Common myeloid progenitor, CD34-positive (primary cell): ENCODE measurements around the gene TBX10.
"Not testable (repeated sequence)": the region's sequence is repeated elsewhere in the genome, so short reads cannot be mapped to it uniquely, and the experiment has no call there.

Experiments
- CTCF ChIA-PET: fragments of 350-600 bp; sonication (Branson Sonifier 250); formaldehyde crosslinking; loops from one replicate; lab custom pipeline; 2021; ENCODE audit warnings: antibody characterized with exemption; lab: Charles Lee
- POLR2A ChIA-PET: fragments of 350-600 bp; sonication (Branson Sonifier 250); formaldehyde crosslinking; loops from one replicate; lab custom pipeline; 2021; ENCODE audit warnings: antibody characterized with exemption; lab: Charles Lee
- DNase-seq, 3 donors: peaks; one replicate each; pipeline versions ENCODE4 v3.0.0 to v3.0.0-alpha.2; 2013
- H3K27ac ChIP-seq, 2 experiments: 1 replicate in 1 of 2; 2 replicates in 1 of 2; pipeline ENCODE4 v1.7.0; 2013; ENCODE audit warnings: inconsistent platforms in 2 of 2, low read length in 2 of 2, mild to moderate bottlenecking in 2 of 2, low read depth in 1 of 2, moderate library complexity in 1 of 2; ENCODE audit not compliant: severe bottlenecking in 2 of 2, insufficient read depth in 1 of 2, poor library complexity in 1 of 2
- H3K27me3 ChIP-seq, 5 experiments: replicated peaks in 2 of 5; 1 replicate in 3 of 5; 2 replicates in 2 of 5; pipeline versions ENCODE4 v1.6.1 to v1.7.0; 2013; ENCODE audit warnings: low read length in 4 of 5, mild to moderate bottlenecking in 2 of 5, moderate library complexity in 2 of 5, inconsistent platforms in 1 of 5; ENCODE audit not compliant: insufficient read depth in 5 of 5, control insufficient read depth in 4 of 5
- H3K36me3 ChIP-seq, 4 experiments: 1 replicate in 2 of 4; 2 replicates in 2 of 4; pipeline versions ENCODE4 v1.6.1 to v1.7.0; 2013; ENCODE audit warnings: low read length in 3 of 4, control low read depth in 1 of 4, mild to moderate bottlenecking in 1 of 4; ENCODE audit not compliant: control insufficient read depth in 4 of 4, insufficient read depth in 4 of 4
- H3K4me1 ChIP-seq, 4 experiments: 1 replicate in 3 of 4; 2 replicates in 1 of 4; pipeline versions ENCODE4 v1.6.1 to v1.7.1; 2013; ENCODE audit warnings: low read length in 3 of 4, mild to moderate bottlenecking in 3 of 4, control low read depth in 1 of 4, inconsistent platforms in 1 of 4, moderate library complexity in 1 of 4; ENCODE audit not compliant: control insufficient read depth in 4 of 4, insufficient read depth in 4 of 4; ENCODE audit errors: control extremely low read depth in 1 of 4
- H3K4me3 ChIP-seq, 7 experiments: 1 replicate in 4 of 7; 2 replicates in 3 of 7; pipeline versions ENCODE4 v1.5.1 to v1.7.0; 2013; ENCODE audit warnings: mild to moderate bottlenecking in 7 of 7, low read length in 6 of 7, moderate library complexity in 6 of 7, inconsistent platforms in 2 of 7, low read depth in 2 of 7, control low read depth in 1 of 7; ENCODE audit not compliant: insufficient read depth in 4 of 7, control insufficient read depth in 1 of 7; ENCODE audit errors: extremely low read depth in 1 of 7
- H3K9me3 ChIP-seq, 5 experiments: 1 replicate in 4 of 5; 2 replicates in 1 of 5; pipeline versions ENCODE4 v1.6.1 to v1.7.1; 2013; ENCODE audit warnings: low read length in 4 of 5, mild to moderate bottlenecking in 2 of 5, inconsistent platforms in 1 of 5, low read depth in 1 of 5, moderate library complexity in 1 of 5; ENCODE audit not compliant: control insufficient read depth in 4 of 5, insufficient read depth in 2 of 5; ENCODE audit errors: control extremely low read depth in 1 of 5
- WGBS: methylation state at CpG from one replicate; pipeline ENCODE4 v1.1.5; 2013; ENCODE audit not compliant: insufficient coverage; 5-methylcytosine and 5-hydroxymethylcytosine counted together

The TBX10 gene

DNA sequence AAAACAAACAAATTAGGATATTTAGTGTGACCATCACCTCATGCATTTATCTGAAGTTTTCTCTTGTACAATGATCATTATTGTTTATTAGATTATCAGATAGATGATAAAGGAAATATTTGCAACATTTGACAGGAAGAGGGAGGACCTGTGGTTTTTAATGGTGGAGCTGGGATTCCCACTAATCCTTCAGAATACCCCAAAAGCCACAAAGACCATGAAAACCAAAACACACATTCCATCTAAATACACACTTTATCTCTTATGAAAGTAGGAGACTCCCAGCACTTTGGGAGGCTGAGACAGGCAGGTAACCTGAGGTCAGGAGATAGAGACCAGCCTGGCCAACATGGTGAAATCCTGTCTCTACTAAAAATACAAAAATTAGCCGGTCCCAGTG, 40.4 kb downstream of the TBX10 start:
- Histone ChIP-seq H3K36me3 (no peaks in the 10 kb centered on the region), H3K4me1 (peaks cover 19 to 36% (median 27%) of the 10 kb centered on the region in 4 experiments), H3K4me3 (no peak overlapping the region), H3K9me3 (peaks cover 0 to 7% (median 3%) of the 10 kb centered on the region in 5 experiments), H3K27ac (no peak overlapping the region), H3K27me3 (no peaks in the 10 kb centered on the region)
- WGBS = 100% methylated on average over 1 of the region's 1 CpG
- DNase-seq = no peak
- POLR2A ChIA-PET = no interaction called here
- CTCF ChIA-PET = interaction anchor here (0.6 to 1.1 kb wide), 2 partner anchors 9 to 17 kb away, joined by 3 to 4 read pairs; no protein-coding TSS in a partner anchor

DNA sequence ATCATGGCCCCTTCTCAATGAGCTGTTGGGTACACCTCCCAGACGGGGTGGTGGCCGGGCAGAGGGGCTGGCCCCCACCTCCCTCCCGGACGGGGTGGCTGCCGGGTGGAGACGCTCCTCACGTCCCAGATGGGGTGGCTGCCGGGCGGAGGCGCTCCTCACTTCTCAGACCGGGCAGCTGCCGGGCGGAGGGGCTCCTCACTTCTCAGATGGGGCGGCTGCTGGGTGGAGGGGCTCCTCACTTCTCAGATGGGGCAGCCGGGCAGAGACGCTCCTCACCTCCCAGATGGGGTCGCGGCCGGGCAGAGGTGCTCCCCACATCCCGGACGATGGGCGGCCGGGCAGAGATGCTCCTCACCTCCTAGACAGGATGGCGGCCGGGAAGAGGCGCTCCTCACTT, 41.6 kb downstream of the TBX10 start:
- H3K27me3 ChIP-seq, H3K9me3 ChIP-seq, CTCF ChIA-PET, H3K27ac ChIP-seq, DNase-seq, H3K4me3 ChIP-seq, H3K36me3 ChIP-seq: not testable (repeated sequence)
- POLR2A ChIA-PET = interaction anchor here (0.7 kb wide), 1 partner anchor 17 kb away, joined by 3 read pairs; no protein-coding TSS in a partner anchor
- 100% methylated on average over 6 of the region's 26 CpGs for WGBS
- H3K4me1 ChIP-seq = peaks cover 19 to 36% (median 25%) of the 10 kb centered on the region in 4 experiments

DNA sequence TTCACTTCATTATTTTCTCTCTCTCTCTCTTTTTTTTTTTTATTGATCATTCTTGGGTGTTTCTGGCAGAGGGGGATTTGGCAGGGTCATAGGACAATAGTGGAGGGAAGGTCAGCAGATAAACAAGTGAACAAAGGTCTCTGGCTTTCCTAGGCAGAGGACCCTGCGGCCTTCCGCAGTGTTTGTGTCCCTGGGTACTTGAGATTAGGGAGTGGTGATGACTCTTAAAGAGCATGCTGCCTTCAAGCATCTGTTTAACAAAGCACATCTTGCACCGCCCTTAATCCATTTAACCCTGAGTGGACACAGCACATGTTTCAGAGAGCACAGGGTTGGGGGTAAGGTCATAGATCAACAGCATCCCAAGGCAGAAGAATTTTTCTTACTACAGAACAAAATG, 42.1 kb downstream of the TBX10 start:
- POLR2A ChIA-PET, H3K4me3 ChIP-seq, CTCF ChIA-PET, H3K27ac ChIP-seq, H3K27me3 ChIP-seq, H3K9me3 ChIP-seq, H3K36me3 ChIP-seq, DNase-seq: not testable (repeated sequence)
- peaks cover 19 to 35% (median 23%) of the 10 kb centered on the region in 4 experiments for H3K4me1 ChIP-seq
- WGBS = no CpG with 5 or more reads among the region's 3 CpGs

DNA sequence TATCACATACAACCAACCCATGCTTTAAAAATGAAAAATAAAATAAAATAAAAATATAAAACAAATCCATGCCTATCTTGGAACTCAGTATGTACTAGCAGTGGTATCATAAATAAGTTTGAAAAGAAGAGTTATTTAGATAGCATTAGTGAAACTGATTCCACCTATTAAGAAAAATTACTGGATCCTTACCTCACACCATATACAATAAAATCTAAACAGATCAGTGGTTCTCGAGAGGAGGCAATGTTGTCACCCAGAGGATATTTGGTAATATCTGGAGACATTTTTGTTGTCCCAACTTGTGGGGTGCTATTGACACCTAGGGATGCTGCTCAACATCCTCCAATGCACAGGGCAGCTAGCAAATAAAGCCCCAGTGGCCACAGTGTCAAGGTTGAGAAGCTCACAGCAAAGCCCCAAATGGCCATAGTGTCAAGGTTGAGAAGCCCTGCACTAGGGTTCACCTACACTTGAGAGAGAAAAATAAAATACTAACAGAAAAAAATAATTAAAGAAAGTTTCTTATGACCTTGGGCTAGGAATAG, 42.7 kb downstream of the TBX10 start:
- peaks cover 18 to 32% (median 23%) of the 10 kb centered on the region in 4 experiments for H3K4me1 ChIP-seq
- DNase-seq = no peak
- H3K36me3 ChIP-seq = no peaks in the 10 kb centered on the region
- H3K4me3 ChIP-seq = no peak overlapping the region
- CTCF ChIA-PET = interaction anchor here (2.9 kb wide), 1 partner anchor 13 kb away, joined by 8 read pairs; the partner anchor contains the start of gene GSTP1
- H3K27me3 ChIP-seq = no peaks in the 10 kb centered on the region
- H3K27ac ChIP-seq = no peak overlapping the region
- POLR2A ChIA-PET = no interaction called here
- peaks cover 0 to 7% (median 3%) of the 10 kb centered on the region in 5 experiments for H3K9me3 ChIP-seq
- no CpG with 5 or more reads among the region's 1 CpG for WGBS

DNA sequence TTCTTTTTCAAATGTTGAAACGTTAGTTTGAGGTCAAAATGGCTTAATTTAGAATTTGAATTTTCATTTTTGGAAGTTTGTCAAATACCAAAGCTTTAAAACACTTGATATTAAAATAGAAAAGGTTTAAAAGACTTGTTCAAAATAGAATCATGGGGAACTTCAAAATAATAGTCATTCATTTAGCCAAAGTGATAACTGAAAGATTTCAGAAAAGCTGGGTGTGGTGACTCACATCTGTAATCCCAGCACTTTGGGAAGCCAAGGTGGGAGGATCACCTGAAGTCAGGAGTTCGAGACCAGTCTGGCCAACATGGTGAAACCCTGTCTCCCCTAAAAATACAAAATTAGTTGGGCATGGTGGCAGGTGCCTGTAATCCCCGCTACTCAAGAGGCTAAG, 45.1 kb downstream of the TBX10 start:
- Histone ChIP-seq H3K9me3 (peaks cover 0 to 7% (median 3%) of the 10 kb centered on the region in 5 experiments), H3K4me3 (no peak overlapping the region), H3K4me1 (peaks cover 0 to 9% (median 5%) of the 10 kb centered on the region in 4 experiments), H3K36me3 (peaks cover 0 to 2% (median 0%) of the 10 kb centered on the region in 4 experiments), H3K27ac (no peak overlapping the region), H3K27me3 (no peaks in the 10 kb centered on the region)
- 94% methylated on average over 2 of the region's 3 CpGs for WGBS
- ChIA-PET POLR2A (no interaction called here), CTCF (interaction anchor here (1.6 to 2.9 kb wide), 2 partner anchors 10 kb away, joined by 3 to 8 read pairs; partner anchors contain the start of gene GSTP1)
- DNase-seq = no peak

DNA sequence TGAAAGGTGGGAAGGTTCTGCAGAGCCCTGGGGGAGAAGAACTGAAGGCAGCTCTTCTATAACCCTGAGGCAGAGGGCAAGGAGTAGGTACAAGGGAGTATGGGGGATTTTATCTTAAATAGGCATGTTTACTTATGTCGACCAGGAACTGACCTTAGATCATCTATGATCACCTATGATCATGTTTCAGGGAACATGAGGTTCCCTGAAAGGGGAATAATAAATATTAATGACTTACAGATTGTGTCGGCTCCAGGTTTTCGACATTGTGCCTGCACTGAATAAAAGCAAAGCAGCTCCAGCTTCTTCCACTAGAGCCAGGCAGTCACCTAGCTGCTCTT, 46.0 kb downstream of the TBX10 start:
- no peak for DNase-seq
- Histone ChIP-seq H3K36me3 (peaks cover 0 to 5% (median 1%) of the 10 kb centered on the region in 4 experiments), H3K9me3 (peaks cover 0 to 7% (median 3%) of the 10 kb centered on the region in 5 experiments), H3K4me3 (no peak overlapping the region), H3K27ac (no peak overlapping the region), H3K4me1 (peaks cover 0 to 4% (median 0%) of the 10 kb centered on the region in 4 experiments), H3K27me3 (no peaks in the 10 kb centered on the region)
- 100% methylated on average over 3 of the region's 3 CpGs for WGBS
- CTCF ChIA-PET = interaction anchor here (1.6 kb wide), 1 partner anchor 11 kb away, joined by 3 read pairs; no protein-coding TSS in a partner anchor
- POLR2A ChIA-PET = no interaction called here

DNA sequence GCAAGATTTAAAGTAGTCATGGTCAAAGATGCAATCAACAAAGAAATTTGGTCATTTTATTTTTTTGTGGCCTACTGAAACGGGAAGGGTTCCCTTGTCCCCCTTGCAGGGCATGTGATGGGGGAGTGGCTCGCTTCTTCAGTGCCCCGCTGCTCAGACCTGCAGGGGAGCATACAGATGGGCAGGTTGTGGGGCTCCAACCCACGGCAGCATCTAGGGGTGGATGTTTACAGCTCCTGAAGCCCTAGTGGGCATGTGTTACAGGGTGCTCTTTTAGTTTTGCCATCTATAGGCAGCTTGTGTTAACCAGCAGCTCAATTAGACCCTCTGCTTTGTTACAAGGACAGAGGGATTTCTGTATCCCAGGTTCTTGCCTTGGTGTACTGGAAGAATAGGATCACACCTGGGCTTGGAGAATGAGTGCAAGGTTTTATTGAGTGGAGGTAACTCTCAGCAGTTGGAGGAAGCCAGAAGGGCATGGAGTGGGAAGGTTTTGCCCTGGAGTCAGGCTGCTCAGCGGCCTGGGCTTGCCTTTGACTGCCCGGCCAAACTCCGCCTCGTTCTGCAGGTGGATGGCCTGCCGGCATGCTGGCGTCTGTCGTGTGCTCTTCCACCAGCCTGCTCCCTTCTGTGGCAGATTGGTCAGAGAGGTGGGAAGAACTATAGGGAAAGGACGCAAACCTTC, 46.5 kb downstream of the TBX10 start:
- WGBS = 96% methylated on average over 11 of the region's 12 CpGs
- CTCF ChIA-PET = interaction anchor here (1.2 to 2.0 kb wide), 3 partner anchors 10 to 13 kb away, joined by 3 to 6 read pairs (median 3); no protein-coding TSS in a partner anchor

More for the DNA sequence above, 46.5 kb downstream of the TBX10 start:
- Histone ChIP-seq H3K36me3 (peaks cover 1 to 6% (median 4%) of the 10 kb centered on the region in 4 experiments), H3K27me3 (no peaks in the 10 kb centered on the region), H3K27ac (no peak overlapping the region), H3K4me1 (peaks cover 0 to 6% (median 1%) of the 10 kb centered on the region in 4 experiments), H3K4me3 (no peak overlapping the region), H3K9me3 (peaks cover 0 to 7% (median 3%) of the 10 kb centered on the region in 5 experiments)
- POLR2A ChIA-PET = interaction anchor here (0.5 to 0.6 kb wide), 2 partner anchors 32 to 977 kb away, joined by 4 read pairs; no protein-coding TSS in a partner anchor
- DNase-seq = no peak
